Chondrocyte (in vitro differentiated cells): ENCODE results near the gene HERPUD1. TPM values are rescaled to one million over a fixed set of nuclear protein-coding genes. Genes with fewer than 3 reads are reported as not detected.

Experiments used
- DNase-seq: peaks from one replicate; pipeline ENCODE4 v3.0.0; 2021; ENCODE audit warnings: mixed read lengths, low spot score
- H3K27ac Mint-ChIP-seq: one replicate; pipeline ENCODE4 v1.8.0; 2021; ENCODE audit warnings: mild to moderate bottlenecking, moderate library complexity, mixed read lengths; ENCODE audit not compliant: unreplicated experiment
- H3K27me3 Mint-ChIP-seq: 2 replicates; pipeline ENCODE4 v1.8.0; 2021; ENCODE audit warnings: low read depth, mixed read lengths
- H3K36me3 Mint-ChIP-seq: 2 replicates; pipeline ENCODE4 v1.8.0; 2021; ENCODE audit warnings: low read depth, mixed read lengths
- H3K4me1 Mint-ChIP-seq: 2 replicates; pipeline ENCODE4 v1.8.0; 2021; ENCODE audit warnings: low read depth, mild to moderate bottlenecking, mixed read lengths
- H3K4me3 Mint-ChIP-seq: one replicate; pipeline ENCODE4 v1.8.0; 2021; ENCODE audit warnings: mild to moderate bottlenecking, moderate library complexity, mixed read lengths; ENCODE audit not compliant: unreplicated experiment
- H3K9me3 Mint-ChIP-seq: 2 replicates; pipeline ENCODE4 v1.8.0; 2021; ENCODE audit warnings: low read depth, mixed read lengths
- total RNA-seq: library from RNA; stranded (reverse); gene quantifications from 3 replicates; pipeline ENCODE4 v1.2.1, GENCODE V29; 2021
- TF ChIP-seq, protein P1 (sequence below): fragments of 200-600 bp; sonication (generic); IDR thresholded peaks from 2 replicates; pipeline ENCODE4 v1.5.0; 2021; ENCODE audit warnings: antibody characterized with exemption, mild to moderate bottlenecking, moderate library complexity

The HERPUD1 gene
- total RNA-seq, 1 donor from 2014 or later, result 236 TPM

DNA sequence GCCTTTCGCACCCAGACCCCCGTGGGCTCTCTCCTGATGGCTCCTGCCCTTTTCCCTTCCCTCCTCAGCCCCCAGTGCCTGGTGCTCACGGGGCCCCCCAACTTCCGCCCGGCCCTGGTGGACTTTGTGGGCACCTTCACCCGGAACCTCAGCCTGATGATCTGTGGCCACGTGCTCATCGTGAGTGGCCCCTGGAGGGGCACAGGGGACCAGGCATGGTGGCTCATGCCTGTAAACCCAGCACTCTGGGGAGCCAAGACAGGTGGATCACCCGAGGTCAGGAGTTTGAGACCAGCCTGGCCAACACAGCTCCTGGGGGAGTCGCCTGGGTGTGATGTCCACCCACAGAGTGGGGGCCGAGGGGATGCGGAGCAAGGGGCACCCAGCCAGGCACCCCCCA lies 45.6 kb upstream of the HERPUD1 start:
- H3K36me3 Mint-ChIP-seq, result no peaks in the 10 kb centered on the region
- no peaks in the 10 kb centered on the region for H3K9me3 Mint-ChIP-seq
- H3K27me3 Mint-ChIP-seq, result no peaks in the 10 kb centered on the region
- H3K4me3 Mint-ChIP-seq, result no peak overlapping the region
- no peak for DNase-seq
- no peak overlapping the region for H3K27ac Mint-ChIP-seq
- no peaks in the 10 kb centered on the region for H3K4me1 Mint-ChIP-seq
- TF ChIP-seq, protein P1, sequence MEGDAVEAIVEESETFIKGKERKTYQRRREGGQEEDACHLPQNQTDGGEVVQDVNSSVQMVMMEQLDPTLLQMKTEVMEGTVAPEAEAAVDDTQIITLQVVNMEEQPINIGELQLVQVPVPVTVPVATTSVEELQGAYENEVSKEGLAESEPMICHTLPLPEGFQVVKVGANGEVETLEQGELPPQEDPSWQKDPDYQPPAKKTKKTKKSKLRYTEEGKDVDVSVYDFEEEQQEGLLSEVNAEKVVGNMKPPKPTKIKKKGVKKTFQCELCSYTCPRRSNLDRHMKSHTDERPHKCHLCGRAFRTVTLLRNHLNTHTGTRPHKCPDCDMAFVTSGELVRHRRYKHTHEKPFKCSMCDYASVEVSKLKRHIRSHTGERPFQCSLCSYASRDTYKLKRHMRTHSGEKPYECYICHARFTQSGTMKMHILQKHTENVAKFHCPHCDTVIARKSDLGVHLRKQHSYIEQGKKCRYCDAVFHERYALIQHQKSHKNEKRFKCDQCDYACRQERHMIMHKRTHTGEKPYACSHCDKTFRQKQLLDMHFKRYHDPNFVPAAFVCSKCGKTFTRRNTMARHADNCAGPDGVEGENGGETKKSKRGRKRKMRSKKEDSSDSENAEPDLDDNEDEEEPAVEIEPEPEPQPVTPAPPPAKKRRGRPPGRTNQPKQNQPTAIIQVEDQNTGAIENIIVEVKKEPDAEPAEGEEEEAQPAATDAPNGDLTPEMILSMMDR, result no peak

DNA sequence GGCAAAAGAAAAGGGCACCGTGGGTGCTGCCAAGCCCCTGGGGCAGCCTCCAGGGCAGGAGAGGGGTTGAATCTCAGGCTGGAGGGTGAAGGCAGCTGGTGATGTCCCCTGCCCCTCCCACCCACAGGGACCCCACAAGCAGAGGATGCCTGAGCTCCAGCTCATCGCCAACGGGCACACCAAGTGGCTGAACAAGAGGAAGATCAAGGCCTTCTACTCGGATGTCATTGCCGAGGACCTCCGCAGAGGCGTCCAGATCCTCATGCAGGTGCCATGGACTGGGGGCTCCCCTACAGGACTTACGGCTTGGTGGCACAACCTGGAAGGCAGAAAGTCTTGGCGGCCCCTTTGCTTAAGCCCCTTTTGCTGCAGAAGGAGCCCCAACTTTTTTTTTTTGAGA lies 45.1 kb upstream of the HERPUD1 start:
- DNase-seq, result no peak
- H3K4me1 Mint-ChIP-seq, result no peaks in the 10 kb centered on the region
- no peaks in the 10 kb centered on the region for H3K9me3 Mint-ChIP-seq
- TF ChIP-seq, protein P1, result no peak
- no peaks in the 10 kb centered on the region for H3K36me3 Mint-ChIP-seq
- H3K4me3 Mint-ChIP-seq, result no peak overlapping the region
- H3K27ac Mint-ChIP-seq, result no peak overlapping the region
- H3K27me3 Mint-ChIP-seq, result no peaks in the 10 kb centered on the region

DNA sequence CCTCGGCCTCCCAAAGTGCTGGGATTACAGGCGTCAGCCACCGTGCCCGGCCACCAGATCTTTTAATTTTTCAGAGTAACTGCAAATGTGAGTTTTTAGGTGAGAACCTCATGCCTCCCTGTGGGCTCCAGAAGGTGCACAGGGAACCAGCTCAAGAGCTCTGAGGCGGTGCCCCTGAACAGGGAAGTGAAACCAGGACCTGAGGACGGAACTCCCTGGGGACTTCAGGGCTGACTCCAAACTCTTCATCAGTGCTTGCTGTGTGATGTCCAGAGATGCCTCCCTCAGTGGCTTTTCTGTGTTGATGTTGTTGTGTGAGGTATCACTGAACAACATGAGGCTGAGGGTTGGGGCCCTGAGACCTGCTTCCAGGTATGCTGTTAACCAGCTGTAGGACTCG lies 43.1 kb upstream of the HERPUD1 start:
- no peak overlapping the region for H3K27ac Mint-ChIP-seq
- H3K4me3 Mint-ChIP-seq, result no peak overlapping the region
- TF ChIP-seq, protein P1, result no peak
- no peaks in the 10 kb centered on the region for H3K36me3 Mint-ChIP-seq
- no peaks in the 10 kb centered on the region for H3K9me3 Mint-ChIP-seq
- no peaks in the 10 kb centered on the region for H3K4me1 Mint-ChIP-seq
- no peaks in the 10 kb centered on the region for H3K27me3 Mint-ChIP-seq
- DNase-seq, result no peak

DNA sequence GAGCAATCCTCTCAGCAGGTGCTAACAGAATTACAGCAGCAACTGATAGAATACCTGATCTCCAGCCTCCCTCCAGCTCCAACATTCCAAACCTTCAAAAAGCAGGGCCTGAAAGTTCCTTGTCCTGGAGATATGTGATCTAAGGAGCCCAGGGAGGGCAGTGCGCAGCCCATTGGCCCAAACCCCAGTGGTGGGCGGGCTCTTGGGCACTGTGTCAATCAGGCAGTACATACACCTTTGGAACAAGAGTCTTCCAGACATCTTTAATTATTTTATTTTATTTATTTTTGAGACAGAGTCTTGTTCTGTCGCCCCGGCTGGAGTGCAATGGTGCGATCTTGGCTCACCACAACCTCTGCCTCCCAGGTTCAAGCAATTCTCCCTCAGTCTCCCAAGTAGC lies 42.7 kb upstream of the HERPUD1 start:
- no peaks in the 10 kb centered on the region for H3K9me3 Mint-ChIP-seq
- no peaks in the 10 kb centered on the region for H3K4me1 Mint-ChIP-seq
- H3K27me3 Mint-ChIP-seq, result no peaks in the 10 kb centered on the region
- no peak overlapping the region for H3K27ac Mint-ChIP-seq
- no peak overlapping the region for H3K4me3 Mint-ChIP-seq
- TF ChIP-seq, protein P1, result no peak
- no peaks in the 10 kb centered on the region for H3K36me3 Mint-ChIP-seq
- no peak for DNase-seq

DNA sequence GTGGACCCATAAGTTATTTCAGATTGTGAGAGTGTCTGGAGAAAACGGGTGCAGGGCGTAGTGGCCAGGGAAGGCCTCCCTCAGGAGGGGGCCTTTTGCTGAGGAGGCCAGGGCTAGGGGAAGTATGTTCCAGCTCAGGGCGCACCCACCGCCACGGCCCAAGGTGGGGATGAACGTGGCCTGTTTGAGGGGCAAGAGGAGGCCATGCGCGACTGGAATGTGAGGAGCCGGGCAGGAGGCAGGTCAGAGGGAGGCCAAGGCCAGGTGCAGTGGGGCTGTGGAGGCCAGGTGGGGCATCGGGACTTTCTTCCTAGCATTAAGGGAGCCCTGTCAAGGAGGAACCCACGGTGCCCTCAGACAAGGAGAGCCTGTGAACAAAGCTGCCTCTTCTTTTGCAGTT lies 40.3 kb upstream of the HERPUD1 start:
- TF ChIP-seq, protein P1, result no peak
- no peak overlapping the region for H3K27ac Mint-ChIP-seq
- H3K27me3 Mint-ChIP-seq, result no peaks in the 10 kb centered on the region
- no peak overlapping the region for H3K4me3 Mint-ChIP-seq
- no peak for DNase-seq
- H3K36me3 Mint-ChIP-seq, result no peaks in the 10 kb centered on the region
- no peaks in the 10 kb centered on the region for H3K9me3 Mint-ChIP-seq
- H3K4me1 Mint-ChIP-seq, result no peaks in the 10 kb centered on the region
